ENCODE data around the gene QRICH2. TPM values are rescaled to one million over a fixed set of nuclear protein-coding genes. Genes with fewer than 3 reads are reported as not detected.

Gene QRICH2
- total RNA-seq, 4 donors from 2014 or later, result 0.59 to 2.4 (median 1.1) TPM

GRCh38 chr17:76278268-76278908 is 29.7 kb downstream of the QRICH2 start:
- in situ Hi-C loops (cut with MboI; ENCODE audit: low sequenced_read_pairs in 4 of 4), result no loop called here
- Histone ChIP-seq H3K27ac (peak overlapping the region; percentile 54 to 79 (median 73)), H3K27me3 (no peaks in the 10 kb centered on the region), H3K36me3 (no peaks in the 10 kb centered on the region), H3K4me3 (no peak overlapping the region), H3K4me1 (peaks cover 20 to 32% of the 10 kb centered on the region in 2 donors), H3K9me3 (no peaks in the 10 kb centered on the region)
- no peak for ATAC-seq
- intact Hi-C loops (cut with DNase I; ENCODE audit: low total_unique reads), result loop anchor here (2.0 to 5.0 kb wide), 4 partner anchors 30 to 136 kb away; partner anchors contain the start of gene FOXJ1
- no peak for DNase-seq
- TF ChIP-seq POLR2A (IDR thresholded peaks at IDR 0.05) (no peak), CTCF (IDR thresholded peaks at IDR 0.05 in 4 of 5, conservative IDR thresholded peaks at IDR 0.05 in 1 of 5) (no peak)

- no peaks in the 10 kb centered on the region for H3K36me3 ChIP-seq
- H3K27ac ChIP-seq, result peak overlapping the region; percentile 0 to 57 (median 44)
- intact Hi-C loops (cut with DNase I; ENCODE audit: low total_unique reads) (loop anchor here (2.0 to 5.0 kb wide), 4 partner anchors 29 to 135 kb away; partner anchors contain the start of gene FOXJ1), in situ Hi-C loops (cut with MboI; ENCODE audit: low sequenced_read_pairs in 4 of 4) (no loop called here)
- no peak overlapping the region for H3K4me3 ChIP-seq
- DNase-seq (no peak), ATAC-seq (no peak)
- peaks cover 26 to 28% of the 10 kb centered on the region in 2 donors for H3K4me1 ChIP-seq
- no peaks in the 10 kb centered on the region for H3K27me3 ChIP-seq
- TF ChIP-seq POLR2A (IDR thresholded peaks at IDR 0.05) (no peak), CTCF (IDR thresholded peaks at IDR 0.05 in 4 of 5, conservative IDR thresholded peaks at IDR 0.05 in 1 of 5) (no peak)
- no peaks in the 10 kb centered on the region for H3K9me3 ChIP-seq
Measured at GRCh38 chr17:76277300-76278267, 30.5 kb downstream of the QRICH2 start.

GRCh38 chr17:76276461-76277299 is 31.4 kb downstream of the QRICH2 start:
- Histone ChIP-seq H3K4me1 (peaks cover 27 to 30% of the 10 kb centered on the region in 2 donors), H3K27me3 (no peaks in the 10 kb centered on the region), H3K4me3 (no peak overlapping the region), H3K36me3 (no peaks in the 10 kb centered on the region), H3K9me3 (no peaks in the 10 kb centered on the region), H3K27ac (peak overlapping the region; percentile 0 to 57 (median 44))
- TF ChIP-seq CTCF (IDR thresholded peaks at IDR 0.05 in 4 of 5, conservative IDR thresholded peaks at IDR 0.05 in 1 of 5), result no peak
- no peak for TF ChIP-seq POLR2A (IDR thresholded peaks at IDR 0.05)
- in situ Hi-C loops (cut with MboI; ENCODE audit: low sequenced_read_pairs in 4 of 4), result no loop called here
- intact Hi-C loops (cut with DNase I; ENCODE audit: low total_unique reads), result loop anchor here (5.0 kb wide), 1 partner anchor 134 kb away; the partner anchor contains the start of gene FOXJ1
- ATAC-seq, result no peak
- DNase-seq, result no peak

GRCh38 chr17:76276069-76276431 is 32.0 kb downstream of the QRICH2 start:
- no peak for ATAC-seq
- peaks cover 27 to 30% of the 10 kb centered on the region in 2 donors for H3K4me1 ChIP-seq
- H3K36me3 ChIP-seq, result no peaks in the 10 kb centered on the region
- H3K4me3 ChIP-seq, result no peak overlapping the region
- peak overlapping the region in 1 of 4 donors; percentile 43 for H3K27ac ChIP-seq
- no peak for TF ChIP-seq CTCF (IDR thresholded peaks at IDR 0.05 in 4 of 5, conservative IDR thresholded peaks at IDR 0.05 in 1 of 5)
- no peak for TF ChIP-seq POLR2A (IDR thresholded peaks at IDR 0.05)
- no peak for DNase-seq
- in situ Hi-C loops (cut with MboI; ENCODE audit: low sequenced_read_pairs in 4 of 4), result no loop called here
- H3K27me3 ChIP-seq, result no peaks in the 10 kb centered on the region
- intact Hi-C loops (cut with DNase I; ENCODE audit: low total_unique reads), result loop anchor here (5.0 kb wide), 1 partner anchor 134 kb away; the partner anchor contains the start of gene FOXJ1
- no peaks in the 10 kb centered on the region for H3K9me3 ChIP-seq
